Hepatocyte (in vitro differentiated cells): ENCODE data around the gene GRM4.

Source experiments
- EZH2 ChIP-seq: fragments of 200-600 bp; sonication (generic); IDR thresholded peaks from 2 replicates; pipeline ENCODE4 v1.6.1; 2016; ENCODE audit warnings: antibody characterized with exemption, mild to moderate bottlenecking, borderline replicate concordance
- EZH2phosphoT487 ChIP-seq: fragments of 200-600 bp; sonication (generic); IDR thresholded peaks from one replicate; pipeline ENCODE4 v1.6.1; 2018; ENCODE audit warnings: antibody characterized with exemption, mild to moderate bottlenecking, low read depth, moderate library complexity; ENCODE audit not compliant: unreplicated experiment, severe bottlenecking
- TF ChIP-seq, protein P1 (sequence below): fragments of 200-600 bp; sonication (generic); IDR thresholded peaks from 2 replicates; pipeline ENCODE4 v1.5.1; 2016; ENCODE audit warnings: antibody characterized with exemption, mild to moderate bottlenecking; ENCODE audit not compliant: poor library complexity

DNA sequence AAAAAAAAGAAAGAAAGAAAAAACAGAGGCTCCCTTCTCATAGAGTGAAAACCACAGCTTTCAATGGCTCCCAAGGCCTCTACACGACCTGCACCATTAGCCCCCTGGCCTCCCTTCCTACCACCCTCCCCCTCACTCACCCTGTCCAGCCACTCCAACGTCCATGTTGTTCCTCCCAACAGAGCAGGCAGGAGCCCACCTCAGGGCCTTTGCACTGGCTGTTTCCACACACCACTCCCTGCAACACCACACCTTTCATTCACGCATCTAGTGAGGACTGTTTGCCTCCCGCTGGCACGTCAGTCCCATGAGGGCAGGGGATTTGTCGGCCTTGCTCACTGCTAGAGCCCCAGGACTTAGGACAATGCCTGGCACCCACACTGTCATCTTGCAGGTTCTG is 39.5 kb downstream of the GRM4 start:
- TF ChIP-seq EZH2: no peak
- TF ChIP-seq, protein P1, sequence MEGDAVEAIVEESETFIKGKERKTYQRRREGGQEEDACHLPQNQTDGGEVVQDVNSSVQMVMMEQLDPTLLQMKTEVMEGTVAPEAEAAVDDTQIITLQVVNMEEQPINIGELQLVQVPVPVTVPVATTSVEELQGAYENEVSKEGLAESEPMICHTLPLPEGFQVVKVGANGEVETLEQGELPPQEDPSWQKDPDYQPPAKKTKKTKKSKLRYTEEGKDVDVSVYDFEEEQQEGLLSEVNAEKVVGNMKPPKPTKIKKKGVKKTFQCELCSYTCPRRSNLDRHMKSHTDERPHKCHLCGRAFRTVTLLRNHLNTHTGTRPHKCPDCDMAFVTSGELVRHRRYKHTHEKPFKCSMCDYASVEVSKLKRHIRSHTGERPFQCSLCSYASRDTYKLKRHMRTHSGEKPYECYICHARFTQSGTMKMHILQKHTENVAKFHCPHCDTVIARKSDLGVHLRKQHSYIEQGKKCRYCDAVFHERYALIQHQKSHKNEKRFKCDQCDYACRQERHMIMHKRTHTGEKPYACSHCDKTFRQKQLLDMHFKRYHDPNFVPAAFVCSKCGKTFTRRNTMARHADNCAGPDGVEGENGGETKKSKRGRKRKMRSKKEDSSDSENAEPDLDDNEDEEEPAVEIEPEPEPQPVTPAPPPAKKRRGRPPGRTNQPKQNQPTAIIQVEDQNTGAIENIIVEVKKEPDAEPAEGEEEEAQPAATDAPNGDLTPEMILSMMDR: no peak
- TF ChIP-seq EZH2phosphoT487: no peak
